Measurements from ENCODE around the gene PALMD. TPM values are rescaled to one million over a fixed set of nuclear protein-coding genes. Genes with fewer than 3 reads are reported as not detected.

The PALMD gene
- polyA plus RNA-seq, 6 donors from 2014 or later: not detected

DNA sequence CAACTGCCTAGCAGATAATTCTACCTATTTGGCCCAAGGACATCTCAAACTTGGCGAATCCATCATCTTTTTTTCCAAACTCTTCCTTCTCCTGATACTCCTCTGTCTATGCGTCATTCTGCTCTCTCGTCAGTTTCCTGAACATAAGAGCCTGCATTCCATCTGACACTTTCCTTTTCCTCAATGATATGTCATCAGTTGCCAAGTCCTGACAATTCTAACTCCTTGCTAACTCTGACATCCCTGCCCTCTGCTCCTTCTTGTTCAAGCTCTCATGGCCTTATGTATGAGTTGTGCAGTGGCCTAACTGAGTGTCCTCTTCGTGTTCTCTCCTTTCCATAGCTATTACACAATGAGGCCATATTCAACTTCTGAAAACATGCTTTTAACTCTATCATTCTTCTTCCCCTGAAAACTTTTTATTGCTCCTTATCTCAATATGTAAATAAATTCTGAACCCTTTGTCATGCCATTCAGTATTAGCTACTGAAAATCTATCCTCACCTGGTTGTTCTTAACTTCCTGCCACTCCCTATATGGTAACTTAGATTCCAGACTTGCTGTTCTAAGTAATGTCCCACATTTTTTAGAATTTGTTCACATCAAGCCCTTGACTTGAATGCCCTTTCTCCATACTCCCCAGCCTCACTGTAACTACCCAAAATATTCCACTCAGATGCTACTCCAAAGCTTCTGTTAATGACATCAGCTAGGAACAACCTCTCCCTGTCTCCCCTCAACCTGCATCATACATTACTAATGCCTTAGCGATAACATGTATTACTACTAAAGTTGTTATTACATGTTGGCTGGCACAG lies 11.5 kb downstream of the PALMD start:
- no peak for DNase-seq
- Mint-ChIP-seq H3K4me3 (no peak overlapping the region), H3K27ac (no peak overlapping the region), H3K27me3 (peaks cover 0 to 6% (median 0%) of the 10 kb centered on the region in 3 donors), H3K4me1 (no peaks in the 10 kb centered on the region), H3K36me3 (no peaks in the 10 kb centered on the region), H3K9me3 (no peaks in the 10 kb centered on the region)
- no peak for ATAC-seq (ENCODE audit: low read depth in 2 of 2)

DNA sequence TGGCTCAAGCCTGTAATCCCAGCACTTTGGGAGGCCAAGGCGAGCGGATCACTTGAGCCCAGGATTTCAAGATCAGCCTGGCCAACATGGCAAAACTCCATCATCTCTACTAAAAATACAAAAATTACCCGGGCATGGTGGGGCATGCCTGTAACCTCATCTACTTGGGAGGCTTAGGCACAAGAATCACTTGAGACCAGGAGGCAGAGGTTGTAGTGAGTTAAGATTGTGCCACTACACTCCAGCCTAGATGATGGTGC lies 12.0 kb downstream of the PALMD start:
- Mint-ChIP-seq H3K27ac (no peak overlapping the region), H3K4me3 (no peak overlapping the region), H3K36me3 (no peaks in the 10 kb centered on the region), H3K4me1 (no peaks in the 10 kb centered on the region), H3K27me3 (peaks cover 0 to 6% (median 0%) of the 10 kb centered on the region in 3 donors), H3K9me3 (no peaks in the 10 kb centered on the region)
- no peak for ATAC-seq (ENCODE audit: low read depth in 2 of 2)
- DNase-seq: no peak

DNA sequence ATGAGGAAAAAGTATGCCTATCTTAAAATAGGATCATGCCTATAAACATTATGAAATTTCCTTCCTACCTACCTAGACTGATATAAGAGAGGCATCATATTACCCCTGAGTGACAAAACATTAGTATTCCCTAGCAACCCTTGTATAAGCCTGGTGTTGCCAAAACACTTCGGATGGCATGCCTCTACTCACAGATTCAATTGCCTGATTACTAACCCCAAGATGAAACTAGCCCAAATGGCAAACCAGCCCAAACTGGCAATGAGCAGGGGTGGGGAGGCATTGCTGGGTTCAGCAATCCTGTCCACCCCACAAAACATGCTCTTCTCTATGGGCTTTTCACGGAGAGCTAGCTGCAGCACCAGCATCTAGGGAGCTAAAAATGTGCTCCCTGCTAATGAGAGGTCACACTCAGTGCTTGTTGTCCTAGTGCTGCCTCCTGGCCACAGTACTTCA lies 13.9 kb downstream of the PALMD start:
- H3K36me3 Mint-ChIP-seq: no peaks in the 10 kb centered on the region
- no peaks in the 10 kb centered on the region for H3K4me1 Mint-ChIP-seq
- no peaks in the 10 kb centered on the region for H3K9me3 Mint-ChIP-seq
- H3K27me3 Mint-ChIP-seq: peaks cover 0 to 6% (median 3%) of the 10 kb centered on the region in 3 donors
- ATAC-seq (ENCODE audit: low read depth in 2 of 2): no peak
- DNase-seq: no peak
- H3K27ac Mint-ChIP-seq: no peak overlapping the region
- H3K4me3 Mint-ChIP-seq: no peak overlapping the region

- no peaks in the 10 kb centered on the region for H3K36me3 Mint-ChIP-seq
- H3K27ac Mint-ChIP-seq: no peak overlapping the region
- no peak overlapping the region for H3K4me3 Mint-ChIP-seq
- ATAC-seq (ENCODE audit: low read depth in 2 of 2): no peak
- H3K4me1 Mint-ChIP-seq: no peaks in the 10 kb centered on the region
- no peak for DNase-seq
- peaks cover 0 to 6% (median 3%) of the 10 kb centered on the region in 3 donors for H3K27me3 Mint-ChIP-seq
- H3K9me3 Mint-ChIP-seq: no peaks in the 10 kb centered on the region
Measured at GRCh38 chr1:99660496-99660895, 14.6 kb downstream of the PALMD start.

- DNase-seq (no peak), ATAC-seq (ENCODE audit: low read depth in 2 of 2) (no peak)
- Mint-ChIP-seq H3K4me3 (no peak overlapping the region), H3K4me1 (no peaks in the 10 kb centered on the region), H3K27me3 (peaks cover 0 to 6% (median 3%) of the 10 kb centered on the region in 3 donors), H3K27ac (no peak overlapping the region), H3K9me3 (no peaks in the 10 kb centered on the region), H3K36me3 (no peaks in the 10 kb centered on the region)
Measured at GRCh38 chr1:99661780-99662179, 15.9 kb downstream of the PALMD start.

DNA sequence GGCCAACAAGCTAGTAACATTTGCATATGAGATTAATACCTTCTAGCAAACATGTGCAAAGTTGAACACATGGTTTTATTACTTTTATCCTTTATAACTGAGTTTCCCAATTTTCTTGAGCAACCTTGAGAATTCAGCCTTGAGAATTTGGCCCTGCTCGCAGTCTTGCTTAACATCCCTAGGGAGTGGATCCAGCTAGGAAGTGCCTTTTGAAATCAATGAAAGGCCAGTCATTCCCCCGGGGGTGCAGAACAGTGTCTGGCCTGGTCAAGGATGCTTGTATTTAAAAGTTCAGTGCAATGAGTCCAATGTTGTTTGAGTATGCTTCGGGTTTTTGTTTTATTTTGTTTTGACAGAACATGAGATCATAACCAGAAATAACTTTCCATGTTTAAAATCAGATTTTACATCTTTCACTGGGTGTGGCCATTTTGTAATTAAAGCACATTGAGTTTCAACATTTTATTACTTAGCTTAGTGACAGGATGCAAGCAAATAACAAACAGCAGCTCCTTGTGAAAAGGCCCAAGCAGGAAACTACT lies 16.7 kb downstream of the PALMD start:
- Mint-ChIP-seq H3K4me3 (no peak overlapping the region), H3K36me3 (no peaks in the 10 kb centered on the region), H3K9me3 (no peaks in the 10 kb centered on the region), H3K27ac (no peak overlapping the region), H3K27me3 (peaks cover 3 to 12% (median 5%) of the 10 kb centered on the region in 3 donors), H3K4me1 (no peaks in the 10 kb centered on the region)
- ATAC-seq (ENCODE audit: low read depth in 2 of 2) (no peak), DNase-seq (no peak)

DNA sequence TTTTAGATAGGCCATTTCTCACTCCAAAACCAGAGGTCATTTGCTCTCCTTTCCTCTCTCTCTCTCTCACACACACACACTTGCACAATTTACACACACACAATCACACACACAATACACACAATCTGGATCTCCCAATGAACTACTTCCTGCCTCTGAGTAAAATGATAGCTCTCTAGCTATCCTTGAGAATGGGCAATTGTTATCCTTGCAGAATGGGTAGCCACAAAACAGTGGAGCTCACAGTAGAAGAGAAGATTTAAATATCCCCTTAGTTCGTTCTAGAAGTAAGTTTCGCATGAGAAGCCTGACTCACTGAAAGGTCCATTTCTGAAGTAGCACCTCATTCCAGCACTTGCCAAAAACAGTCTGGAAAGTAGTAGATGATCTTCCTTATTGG lies 17.6 kb downstream of the PALMD start:
- H3K36me3 Mint-ChIP-seq: no peaks in the 10 kb centered on the region
- H3K27me3 Mint-ChIP-seq: peaks cover 5 to 18% (median 7%) of the 10 kb centered on the region in 3 donors
- H3K4me3 Mint-ChIP-seq: no peak overlapping the region
- DNase-seq (no peak), ATAC-seq (ENCODE audit: low read depth in 2 of 2) (no peak)
- H3K27ac Mint-ChIP-seq: peak overlapping the region in 1 of 6 donors; percentile 23
- no peaks in the 10 kb centered on the region for H3K9me3 Mint-ChIP-seq
- no peaks in the 10 kb centered on the region for H3K4me1 Mint-ChIP-seq

GRCh38 chr1:99665212-99665611 lies 19.3 kb downstream of the PALMD start:
- H3K27ac Mint-ChIP-seq: no peak overlapping the region
- no peaks in the 10 kb centered on the region for H3K36me3 Mint-ChIP-seq
- H3K4me3 Mint-ChIP-seq: no peak overlapping the region
- no peaks in the 10 kb centered on the region for H3K9me3 Mint-ChIP-seq
- DNase-seq (no peak), ATAC-seq (ENCODE audit: low read depth in 2 of 2) (no peak)
- no peaks in the 10 kb centered on the region for H3K4me1 Mint-ChIP-seq
- peaks cover 9 to 27% (median 10%) of the 10 kb centered on the region in 3 donors for H3K27me3 Mint-ChIP-seq

GRCh38 chr1:99669376-99669775 lies 23.5 kb downstream of the PALMD start:
- Mint-ChIP-seq H3K36me3 (no peaks in the 10 kb centered on the region), H3K27ac (no peak overlapping the region), H3K4me1 (no peaks in the 10 kb centered on the region), H3K27me3 (peaks cover 12 to 49% (median 23%) of the 10 kb centered on the region in 3 donors), H3K9me3 (no peaks in the 10 kb centered on the region), H3K4me3 (no peak overlapping the region)
- DNase-seq: no peak
- ATAC-seq (ENCODE audit: low read depth in 2 of 2): no peak

DNA sequence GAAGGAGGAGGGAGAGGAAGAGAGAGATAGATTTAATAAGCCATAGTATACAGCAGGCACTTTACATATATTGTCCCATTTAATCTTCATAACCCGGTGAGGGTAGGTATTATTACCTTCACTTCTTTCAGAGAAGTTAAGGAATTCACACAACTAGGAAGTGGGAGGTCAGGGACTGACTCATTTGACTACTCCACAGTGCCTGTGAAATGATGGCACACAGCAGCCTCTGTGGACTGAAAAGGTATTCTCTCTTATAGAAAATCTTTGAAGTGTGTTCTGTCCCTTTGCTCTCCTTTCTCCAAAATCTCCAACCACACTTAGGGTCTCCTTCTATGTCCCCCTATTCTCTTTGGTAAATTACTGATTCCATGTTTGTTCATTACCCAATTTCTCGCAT lies 23.9 kb downstream of the PALMD start:
- no peak for DNase-seq
- Mint-ChIP-seq H3K4me1 (no peaks in the 10 kb centered on the region), H3K27me3 (peaks cover 17 to 53% (median 23%) of the 10 kb centered on the region in 3 donors), H3K4me3 (no peak overlapping the region), H3K27ac (no peak overlapping the region), H3K9me3 (no peaks in the 10 kb centered on the region), H3K36me3 (no peaks in the 10 kb centered on the region)
- no peak for ATAC-seq (ENCODE audit: low read depth in 2 of 2)

- no peaks in the 10 kb centered on the region for H3K4me1 Mint-ChIP-seq
- no peaks in the 10 kb centered on the region for H3K36me3 Mint-ChIP-seq
- no peak overlapping the region for H3K4me3 Mint-ChIP-seq
- H3K27me3 Mint-ChIP-seq: peaks cover 17 to 54% (median 23%) of the 10 kb centered on the region in 3 donors
- ATAC-seq (ENCODE audit: low read depth in 2 of 2) (no peak), DNase-seq (no peak)
- H3K9me3 Mint-ChIP-seq: no peaks in the 10 kb centered on the region
- no peak overlapping the region for H3K27ac Mint-ChIP-seq
Measured at GRCh38 chr1:99670583-99670982, 24.7 kb downstream of the PALMD start.

GRCh38 chr1:99672038-99672437 lies 26.1 kb downstream of the PALMD start:
- Mint-ChIP-seq H3K27me3 (peaks cover 17 to 54% (median 23%) of the 10 kb centered on the region in 3 donors), H3K4me3 (no peak overlapping the region), H3K9me3 (no peaks in the 10 kb centered on the region), H3K4me1 (no peaks in the 10 kb centered on the region), H3K27ac (no peak overlapping the region), H3K36me3 (no peaks in the 10 kb centered on the region)
- no peak for ATAC-seq (ENCODE audit: low read depth in 2 of 2)
- no peak for DNase-seq

GRCh38 chr1:99672530-99673213 lies 26.8 kb downstream of the PALMD start:
- Mint-ChIP-seq H3K4me3 (no peak overlapping the region), H3K4me1 (no peaks in the 10 kb centered on the region), H3K27me3 (peaks cover 17 to 47% (median 22%) of the 10 kb centered on the region in 3 donors), H3K27ac (no peak overlapping the region), H3K36me3 (no peaks in the 10 kb centered on the region), H3K9me3 (no peaks in the 10 kb centered on the region)
- no peak for DNase-seq
- ATAC-seq (ENCODE audit: low read depth in 2 of 2): no peak

DNA sequence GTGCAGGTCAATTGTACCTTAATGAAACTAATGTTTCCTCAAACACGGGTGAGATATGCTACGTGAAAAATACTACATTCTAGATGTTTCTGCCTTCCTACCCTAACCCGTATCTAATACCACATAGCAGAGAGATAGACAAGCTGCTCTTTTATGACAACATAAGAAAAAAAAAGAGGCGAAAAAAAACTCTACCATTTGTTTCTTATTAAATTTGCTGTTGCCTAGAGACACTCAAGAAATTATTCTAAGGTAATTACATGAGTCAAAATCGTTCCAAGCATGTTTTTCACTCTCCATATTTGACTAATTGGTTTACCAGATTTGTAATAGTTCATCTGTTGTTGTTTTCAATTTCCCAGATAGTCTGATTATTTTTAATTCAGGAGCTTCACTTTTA lies 27.4 kb downstream of the PALMD start:
- Mint-ChIP-seq H3K9me3 (no peaks in the 10 kb centered on the region), H3K27ac (no peak overlapping the region), H3K27me3 (peaks cover 15 to 44% (median 22%) of the 10 kb centered on the region in 3 donors), H3K4me1 (no peaks in the 10 kb centered on the region), H3K36me3 (no peaks in the 10 kb centered on the region), H3K4me3 (no peak overlapping the region)
- ATAC-seq (ENCODE audit: low read depth in 2 of 2) (no peak), DNase-seq (no peak)
